Large intestine (tissue), 3 donors: ENCODE results near the gene CD81. TPM values are rescaled to one million over a fixed set of nuclear protein-coding genes. Genes with fewer than 3 reads are reported as not detected.

Experiments
- DNase-seq, 2 donors: peaks; one replicate each; pipeline versions ENCODE4 v3.0.0 to v3.0.0-alpha.2; 2013
- H3K27ac ChIP-seq: one replicate; pipeline ENCODE4 v1.5.1; 2013; ENCODE audit warnings: low read length
- H3K27me3 ChIP-seq: 2 replicates; pipeline ENCODE4 v1.6.1; 2013; ENCODE audit warnings: low read length; ENCODE audit not compliant: control insufficient read depth, insufficient read depth
- H3K36me3 ChIP-seq: 2 replicates; pipeline ENCODE4 v1.6.1; 2013; ENCODE audit warnings: low read length; ENCODE audit not compliant: control insufficient read depth, insufficient read depth
- H3K4me1 ChIP-seq: one replicate; pipeline ENCODE4 v1.6.1; 2013; ENCODE audit warnings: low read length; ENCODE audit not compliant: control insufficient read depth, insufficient read depth
- H3K4me3 ChIP-seq: one replicate; pipeline ENCODE4 v1.5.1; 2013; ENCODE audit warnings: low read length
- H3K9me3 ChIP-seq: one replicate; pipeline ENCODE4 v1.6.1; 2013; ENCODE audit warnings: mild to moderate bottlenecking, low read depth, low read length, moderate library complexity; ENCODE audit not compliant: control insufficient read depth
- WGBS: methylation state at CpG from one replicate; pipeline ENCODE4 v1.1.5; 2013; ENCODE audit warnings: low lambda C conversion rate; ENCODE audit not compliant: insufficient coverage; 5-methylcytosine and 5-hydroxymethylcytosine counted together
- polyA plus RNA-seq: library from polyadenylated mRNA; unstranded; fragments of 120-200 nt; gene quantifications from one replicate; pipeline ENCODE4 v1.2.1, GENCODE V29; 2013

The CD81 gene
- polyA plus RNA-seq, 1 donor: 292 TPM

- Histone ChIP-seq H3K27ac (no peak overlapping the region), H3K27me3 (peaks cover 19% of the 10 kb centered on the region), H3K9me3 (no peaks in the 10 kb centered on the region), H3K4me1 (peaks cover 11% of the 10 kb centered on the region), H3K36me3 (peaks cover 23% of the 10 kb centered on the region), H3K4me3 (no peak overlapping the region)
- no peak for DNase-seq
- WGBS: no CpG with 5 or more reads among the region's 12 CpGs
These were observed 27.7 kb downstream of the CD81 start for GRCh38 chr11:2404735-2405196.

DNA sequence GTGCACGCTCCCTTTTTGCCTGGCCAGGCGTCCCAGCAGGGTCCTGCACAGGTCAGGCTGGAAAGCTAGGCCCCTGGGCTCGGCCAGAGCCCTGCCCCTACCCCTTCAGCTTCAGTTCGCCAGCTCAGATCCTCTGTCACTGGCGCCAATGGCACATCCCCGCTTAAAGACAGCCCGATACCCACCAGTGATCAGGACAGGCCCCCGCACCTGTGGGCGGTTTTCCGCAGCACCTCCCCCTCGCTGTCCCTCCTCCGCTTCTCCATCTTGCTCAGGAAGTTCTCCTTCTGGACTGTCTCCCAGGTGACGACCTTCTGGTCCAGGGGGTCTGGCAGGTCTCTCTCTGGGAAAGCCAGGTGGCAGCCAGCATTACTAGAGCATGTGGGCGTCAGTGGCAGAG, 29.3 kb downstream of the CD81 start:
- no peaks in the 10 kb centered on the region for H3K9me3 ChIP-seq
- H3K4me3 ChIP-seq: no peak overlapping the region
- no CpG with 5 or more reads among the region's 14 CpGs for WGBS
- H3K27me3 ChIP-seq: peaks cover 32% of the 10 kb centered on the region
- H3K4me1 ChIP-seq: peaks cover 11% of the 10 kb centered on the region
- no peak for DNase-seq
- peaks cover 23% of the 10 kb centered on the region for H3K36me3 ChIP-seq
- no peak overlapping the region for H3K27ac ChIP-seq

DNA sequence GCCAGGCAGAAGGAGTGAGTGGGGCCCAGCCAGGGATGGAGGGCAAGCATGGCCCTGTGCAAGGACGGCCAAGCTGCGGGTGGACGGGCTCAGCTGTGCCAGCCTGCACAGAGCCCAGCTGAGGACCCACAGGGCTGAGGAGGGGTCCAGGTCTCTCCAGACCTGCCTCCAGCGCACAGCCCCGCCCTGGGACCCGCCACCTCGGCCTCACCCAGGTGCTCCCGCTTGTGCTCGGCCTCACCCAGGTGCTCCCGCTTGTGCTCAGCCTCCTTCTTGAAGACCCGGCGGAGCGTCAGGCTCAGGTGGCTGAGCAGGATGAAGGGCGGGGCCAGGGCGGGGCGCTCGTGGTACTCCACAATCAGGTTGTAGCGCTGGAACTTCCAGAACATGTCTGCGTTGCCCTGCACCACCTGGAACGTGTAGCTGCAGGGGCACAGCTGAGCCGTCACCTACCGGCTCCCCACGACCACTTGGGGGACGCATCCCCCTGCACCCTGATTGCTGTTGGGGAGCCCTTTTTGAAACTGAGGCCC, 29.8 kb downstream of the CD81 start:
- DNase-seq: no peak
- Histone ChIP-seq H3K36me3 (peaks cover 23% of the 10 kb centered on the region), H3K9me3 (no peaks in the 10 kb centered on the region), H3K27me3 (peaks cover 32% of the 10 kb centered on the region), H3K27ac (no peak overlapping the region), H3K4me3 (no peak overlapping the region), H3K4me1 (peaks cover 6% of the 10 kb centered on the region)
- no CpG with 5 or more reads among the region's 24 CpGs for WGBS

GRCh38 chr11:2408671-2409070, 31.6 kb downstream of the CD81 start:
- Histone ChIP-seq H3K36me3 (peaks cover 5% of the 10 kb centered on the region), H3K4me1 (peaks cover 3% of the 10 kb centered on the region), H3K27ac (peak overlapping the region; percentile 11), H3K4me3 (no peak overlapping the region), H3K9me3 (no peaks in the 10 kb centered on the region), H3K27me3 (peaks cover 32% of the 10 kb centered on the region)
- no peak for DNase-seq
- WGBS: no CpG with 5 or more reads among the region's 11 CpGs

GRCh38 chr11:2409126-2409525, 32.0 kb downstream of the CD81 start:
- no CpG with 5 or more reads among the region's 16 CpGs for WGBS
- Histone ChIP-seq H3K36me3 (peaks cover 2% of the 10 kb centered on the region), H3K4me1 (peaks cover 3% of the 10 kb centered on the region), H3K27ac (peak overlapping the region; percentile 20), H3K27me3 (peaks cover 32% of the 10 kb centered on the region), H3K9me3 (no peaks in the 10 kb centered on the region), H3K4me3 (no peak overlapping the region)
- no peak for DNase-seq

DNA sequence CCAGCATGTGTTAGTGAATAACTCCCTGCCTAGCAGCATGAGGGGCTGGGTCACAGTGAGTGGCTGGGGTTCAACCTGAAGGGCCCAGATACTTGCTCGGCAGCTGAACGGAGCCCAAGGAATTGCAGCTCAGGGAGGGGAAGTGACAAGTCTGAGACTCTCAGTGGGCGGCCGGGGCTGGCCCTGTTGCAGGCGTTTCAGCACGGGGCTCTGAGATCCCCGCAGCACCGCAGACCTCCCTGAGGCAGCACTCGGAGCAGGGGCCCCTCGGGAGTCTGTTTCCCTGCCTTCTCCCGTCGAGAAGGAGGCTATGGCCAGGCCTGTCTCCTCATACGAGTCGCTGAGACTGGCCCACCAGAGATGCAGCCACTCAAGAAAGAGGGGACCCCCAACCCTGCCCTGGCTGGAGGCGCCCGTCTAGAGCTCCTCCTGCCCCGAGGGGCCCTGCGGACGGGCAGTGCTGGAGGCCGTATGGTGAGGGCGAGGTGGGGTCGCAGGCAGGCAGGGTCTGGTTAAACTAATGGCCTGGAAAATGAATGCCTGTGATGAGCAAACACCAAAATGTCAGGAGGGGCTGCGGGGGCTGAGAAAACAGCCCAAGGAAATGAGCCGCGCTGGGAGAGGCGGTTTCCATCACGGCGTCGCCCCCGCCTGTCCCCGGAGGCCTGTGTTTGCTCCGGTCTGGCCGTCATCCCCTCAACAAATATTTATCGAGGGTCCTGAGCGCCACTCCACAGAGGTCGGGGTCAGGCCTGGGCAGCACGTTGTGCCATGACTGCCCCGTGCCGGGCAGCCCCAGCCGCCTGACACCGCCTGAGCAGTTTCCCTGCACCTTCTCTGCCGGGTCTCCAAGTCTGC, 32.7 kb downstream of the CD81 start:
- no peak overlapping the region for H3K4me3 ChIP-seq
- H3K4me1 ChIP-seq: peaks cover 3% of the 10 kb centered on the region
- no CpG with 5 or more reads among the region's 42 CpGs for WGBS
- no peaks in the 10 kb centered on the region for H3K36me3 ChIP-seq
- no peaks in the 10 kb centered on the region for H3K9me3 ChIP-seq
- H3K27ac ChIP-seq: peak overlapping the region; percentile 20
- DNase-seq: no peak
- H3K27me3 ChIP-seq: peaks cover 32% of the 10 kb centered on the region

DNA sequence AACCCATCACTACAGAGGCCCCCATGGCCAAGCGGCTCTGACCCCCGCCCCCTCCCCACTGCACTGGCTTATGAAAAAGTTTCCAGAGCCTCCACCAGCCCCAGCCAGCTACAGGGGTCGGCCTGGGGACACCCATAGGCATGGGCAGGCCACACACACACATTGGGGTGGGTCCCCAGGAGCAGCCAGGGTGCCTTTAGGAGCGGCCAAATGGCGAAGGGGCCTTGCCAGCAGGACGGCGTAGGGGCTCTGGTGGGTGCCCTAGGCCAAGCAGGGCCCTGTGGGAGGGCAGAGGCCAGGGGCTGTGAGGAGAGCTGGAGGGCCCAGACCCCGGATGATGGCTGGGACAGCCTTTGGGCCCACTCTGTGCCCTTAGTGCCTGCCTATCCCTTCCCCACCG, 33.5 kb downstream of the CD81 start:
- Histone ChIP-seq H3K4me3 (no peak overlapping the region), H3K27ac (no peak overlapping the region), H3K4me1 (peaks cover 3% of the 10 kb centered on the region), H3K36me3 (no peaks in the 10 kb centered on the region), H3K9me3 (no peaks in the 10 kb centered on the region), H3K27me3 (peaks cover 32% of the 10 kb centered on the region)
- WGBS: 90% methylated on average over 2 of the region's 9 CpGs
- no peak for DNase-seq

- no peak overlapping the region for H3K27ac ChIP-seq
- DNase-seq: no peak
- H3K36me3 ChIP-seq: no peaks in the 10 kb centered on the region
- peaks cover 3% of the 10 kb centered on the region for H3K4me1 ChIP-seq
- peaks cover 32% of the 10 kb centered on the region for H3K27me3 ChIP-seq
- no peaks in the 10 kb centered on the region for H3K9me3 ChIP-seq
- WGBS: no CpG with 5 or more reads among the region's 30 CpGs
- no peak overlapping the region for H3K4me3 ChIP-seq
These were observed 34.6 kb downstream of the CD81 start for GRCh38 chr11:2411446-2412305.

DNA sequence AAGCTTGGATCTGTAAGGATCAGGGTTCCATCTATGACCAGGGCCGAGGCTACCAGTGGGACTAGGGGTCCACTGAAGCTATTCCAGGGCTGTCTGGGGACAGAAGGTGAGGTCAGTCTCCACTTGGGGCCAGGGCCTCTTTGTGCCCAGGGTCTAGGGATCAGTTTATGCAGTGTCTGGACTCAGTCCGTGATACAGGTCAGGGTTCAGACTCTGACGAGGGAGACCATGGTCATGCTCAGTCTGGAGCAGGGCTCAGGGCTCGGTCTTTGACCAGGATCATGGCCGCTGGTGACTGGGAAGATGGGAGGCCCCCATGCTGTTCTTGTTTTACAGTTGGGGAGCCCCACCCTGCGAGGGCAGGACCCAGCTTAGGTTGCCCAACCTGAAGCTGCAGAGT, 35.2 kb downstream of the CD81 start:
- WGBS: no CpG with 5 or more reads among the region's 6 CpGs
- DNase-seq: no peak
- peaks cover 3% of the 10 kb centered on the region for H3K4me1 ChIP-seq
- H3K9me3 ChIP-seq: no peaks in the 10 kb centered on the region
- no peak overlapping the region for H3K4me3 ChIP-seq
- H3K27ac ChIP-seq: no peak overlapping the region
- peaks cover 32% of the 10 kb centered on the region for H3K27me3 ChIP-seq
- no peaks in the 10 kb centered on the region for H3K36me3 ChIP-seq
